Suprapubic skin (tissue), 4 donors: ENCODE data around the gene FGD3. TPM values are rescaled to one million over a fixed set of nuclear protein-coding genes. Genes with fewer than 3 reads are reported as not detected.

ENCODE experiments used
- DNase-seq, 2 donors: peaks; one replicate each; pipeline ENCODE4 v3.0.0-alpha.2; 2019; ENCODE audit warnings: low spot score in 2 of 2
- H3K27ac ChIP-seq: fragments of 200-600 bp; sonication (generic); one replicate; pipeline ENCODE4 v1.5.1; 2019
- H3K27me3 ChIP-seq: fragments of 200-600 bp; sonication (generic); one replicate; pipeline ENCODE4 v1.5.1; 2019
- H3K36me3 ChIP-seq: fragments of 200-600 bp; sonication (generic); one replicate; pipeline ENCODE4 v1.5.1; 2019
- H3K4me1 ChIP-seq: fragments of 200-600 bp; sonication (generic); one replicate; pipeline ENCODE4 v1.5.1; 2019
- H3K4me3 ChIP-seq: fragments of 200-600 bp; sonication (generic); one replicate; pipeline ENCODE4 v1.5.1; 2019; ENCODE audit warnings: mild to moderate bottlenecking
- H3K9me3 ChIP-seq: fragments of 200-600 bp; sonication (generic); one replicate; pipeline ENCODE4 v1.5.1; 2019
- CTCF ChIP-seq, 2 donors: fragments of 200-600 bp in 1 of 2; fragments of 450-650 bp in 1 of 2; sonication (generic) in 1 of 2; IDR thresholded peaks; one replicate each; pipeline ENCODE4 v1.5.1; 2016 to 2019; ENCODE audit warnings: antibody characterized with exemption in 2 of 2, mild to moderate bottlenecking in 1 of 2, moderate library complexity in 1 of 2
- EP300 ChIP-seq: sonication (generic); formaldehyde crosslinking; IDR thresholded peaks from one replicate; pipeline ENCODE4 v1.6.1; 2017; ENCODE audit warnings: antibody characterized with exemption
- POLR2A ChIP-seq, 2 donors: fragments of 450-650 bp; IDR thresholded peaks; one replicate each; pipeline ENCODE4 v1.6.1; 2017; ENCODE audit warnings: antibody characterized with exemption in 2 of 2, mild to moderate bottlenecking in 2 of 2, moderate library complexity in 2 of 2
- POLR2AphosphoS5 ChIP-seq, 3 donors: sonication (generic); formaldehyde crosslinking; IDR thresholded peaks; one replicate each; pipeline ENCODE4 v1.6.1; 2017; ENCODE audit warnings: antibody characterized with exemption in 3 of 3
- WGBS: methylation state at CpG from one replicate; pipeline ENCODE4 v1.1.5; 2018; 5-methylcytosine and 5-hydroxymethylcytosine counted together
- total RNA-seq, 4 donors: library from RNA; depleted of rRNA; stranded (reverse); fragments of >200 nt; gene quantifications; one replicate each; pipeline ENCODE4 v1.1.0, GENCODE V29; 2016

The FGD3 gene
- total RNA-seq, 4 donors from 2014 or later = 4.6 to 9.2 (median 6.6) TPM

GRCh38 chr9:92920437-92920836, 26.9 kb upstream of the FGD3 start:
- no peak overlapping the region for H3K4me3 ChIP-seq
- WGBS = 92% methylated on average over 1 of the region's 1 CpG

GRCh38 chr9:92931606-92932005, 15.7 kb upstream of the FGD3 start:
- TF ChIP-seq CTCF (IDR thresholded peaks at IDR 0.05) = no peak
- TF ChIP-seq POLR2AphosphoS5 (IDR thresholded peaks at IDR 0.05) = no peak
- TF ChIP-seq EP300 = no peak
- no peak for TF ChIP-seq POLR2A (IDR thresholded peaks at IDR 0.05)
- peaks cover 3% of the 10 kb centered on the region for H3K27me3 ChIP-seq
- no peak overlapping the region for H3K27ac ChIP-seq
- no peak for DNase-seq
- 40% methylated on average over 3 of the region's 3 CpGs for WGBS
- H3K4me1 ChIP-seq = no peaks in the 10 kb centered on the region
- H3K4me3 ChIP-seq = no peak overlapping the region
- H3K36me3 ChIP-seq = no peaks in the 10 kb centered on the region
- no peaks in the 10 kb centered on the region for H3K9me3 ChIP-seq

More at GRCh38 chr9:92920437-92920836, 26.9 kb upstream of the FGD3 start:
- no peak for DNase-seq
- H3K9me3 ChIP-seq = no peaks in the 10 kb centered on the region
- TF ChIP-seq POLR2A (IDR thresholded peaks at IDR 0.05) (no peak), CTCF (IDR thresholded peaks at IDR 0.05) (no peak), POLR2AphosphoS5 (IDR thresholded peaks at IDR 0.05) (no peak), EP300 (no peak)
- no peaks in the 10 kb centered on the region for H3K4me1 ChIP-seq
- H3K27ac ChIP-seq = no peak overlapping the region
- H3K27me3 ChIP-seq = no peaks in the 10 kb centered on the region
- H3K36me3 ChIP-seq = no peaks in the 10 kb centered on the region

- no peak overlapping the region for H3K27ac ChIP-seq
- H3K36me3 ChIP-seq = no peaks in the 10 kb centered on the region
- no peak for DNase-seq
- TF ChIP-seq EP300 (no peak), POLR2A (IDR thresholded peaks at IDR 0.05) (no peak), CTCF (IDR thresholded peaks at IDR 0.05) (no peak), POLR2AphosphoS5 (IDR thresholded peaks at IDR 0.05) (no peak)
- H3K4me3 ChIP-seq = no peak overlapping the region
- H3K27me3 ChIP-seq = peaks cover 3% of the 10 kb centered on the region
- 75% methylated on average over 1 of the region's 1 CpG for WGBS
- H3K9me3 ChIP-seq = no peaks in the 10 kb centered on the region
- no peaks in the 10 kb centered on the region for H3K4me1 ChIP-seq
Observed at GRCh38 chr9:92934321-92934720, 13.0 kb upstream of the FGD3 start.

GRCh38 chr9:92938025-92938424, 9.3 kb upstream of the FGD3 start:
- TF ChIP-seq POLR2AphosphoS5 (IDR thresholded peaks at IDR 0.05) (no peak), POLR2A (IDR thresholded peaks at IDR 0.05) (no peak), CTCF (IDR thresholded peaks at IDR 0.05) (no peak), EP300 (no peak)
- WGBS = 54% methylated on average over 1 of the region's 1 CpG
- no peak for DNase-seq

GRCh38 chr9:92941861-92942260, 5.5 kb upstream of the FGD3 start:
- WGBS = 60% methylated on average over 3 of the region's 5 CpGs
- Histone ChIP-seq H3K9me3 (no peaks in the 10 kb centered on the region), H3K27me3 (no peaks in the 10 kb centered on the region), H3K4me3 (no peak overlapping the region), H3K4me1 (peaks cover under 1% of the 10 kb centered on the region), H3K27ac (no peak overlapping the region), H3K36me3 (no peaks in the 10 kb centered on the region)
- TF ChIP-seq POLR2A (IDR thresholded peaks at IDR 0.05) (no peak), POLR2AphosphoS5 (IDR thresholded peaks at IDR 0.05) (no peak), EP300 (no peak), CTCF (IDR thresholded peaks at IDR 0.05) (no peak)
- peak in 1 of 2 donors; percentile 65 for DNase-seq

More at GRCh38 chr9:92938025-92938424, 9.3 kb upstream of the FGD3 start:
- H3K36me3 ChIP-seq = no peaks in the 10 kb centered on the region
- H3K27ac ChIP-seq = no peak overlapping the region
- H3K4me3 ChIP-seq = no peak overlapping the region
- H3K27me3 ChIP-seq = peaks cover 3% of the 10 kb centered on the region
- H3K9me3 ChIP-seq = no peaks in the 10 kb centered on the region
- no peaks in the 10 kb centered on the region for H3K4me1 ChIP-seq
